ENCODE data around the gene RABEP2.
"Not testable (repeated sequence)": the region's sequence is repeated elsewhere in the genome, so short reads cannot be mapped to it uniquely, and the experiment has no call there.

The RABEP2 gene

DNA sequence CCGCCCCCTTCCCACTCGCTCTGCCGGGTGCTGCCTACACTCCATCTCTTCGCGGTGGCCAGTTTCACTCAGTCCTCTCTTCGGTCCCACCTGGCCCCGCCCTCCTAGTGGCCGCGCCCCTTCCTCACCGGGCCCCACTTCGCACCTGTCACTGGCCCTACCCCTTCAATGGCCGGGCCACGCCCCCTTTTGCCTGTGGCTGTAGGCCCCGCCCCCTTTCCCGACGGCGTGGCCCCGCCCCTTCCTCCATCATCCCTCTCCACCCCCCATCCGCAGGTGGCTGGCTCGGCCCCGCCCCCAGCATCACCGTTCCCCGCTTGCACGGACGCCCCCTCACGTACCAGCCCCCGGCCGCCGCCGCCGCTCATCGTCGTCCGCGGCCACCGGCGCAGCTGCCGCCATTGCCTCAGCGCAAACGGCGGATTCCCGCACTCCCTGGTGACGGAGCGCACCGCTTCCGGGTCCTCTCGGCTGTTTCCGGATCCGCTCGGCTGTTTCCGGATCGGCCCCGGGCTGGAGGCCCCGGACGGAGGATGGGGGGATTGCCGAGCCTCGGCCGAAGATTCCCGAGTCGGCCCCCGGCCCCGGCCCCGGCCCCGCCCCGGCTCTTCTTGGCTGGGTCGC, at the start of gene RABEP2:
TSS of gene RABEP2 (minus strand) at position 477 of the 624 bp plus-strand sequence. CDS start at position 402, 75 bp downstream.
- DNase-seq (ENCODE audit: low read depth in 1 of 2, low spot score in 1 of 2), result peak; percentile 91 to 98

DNA sequence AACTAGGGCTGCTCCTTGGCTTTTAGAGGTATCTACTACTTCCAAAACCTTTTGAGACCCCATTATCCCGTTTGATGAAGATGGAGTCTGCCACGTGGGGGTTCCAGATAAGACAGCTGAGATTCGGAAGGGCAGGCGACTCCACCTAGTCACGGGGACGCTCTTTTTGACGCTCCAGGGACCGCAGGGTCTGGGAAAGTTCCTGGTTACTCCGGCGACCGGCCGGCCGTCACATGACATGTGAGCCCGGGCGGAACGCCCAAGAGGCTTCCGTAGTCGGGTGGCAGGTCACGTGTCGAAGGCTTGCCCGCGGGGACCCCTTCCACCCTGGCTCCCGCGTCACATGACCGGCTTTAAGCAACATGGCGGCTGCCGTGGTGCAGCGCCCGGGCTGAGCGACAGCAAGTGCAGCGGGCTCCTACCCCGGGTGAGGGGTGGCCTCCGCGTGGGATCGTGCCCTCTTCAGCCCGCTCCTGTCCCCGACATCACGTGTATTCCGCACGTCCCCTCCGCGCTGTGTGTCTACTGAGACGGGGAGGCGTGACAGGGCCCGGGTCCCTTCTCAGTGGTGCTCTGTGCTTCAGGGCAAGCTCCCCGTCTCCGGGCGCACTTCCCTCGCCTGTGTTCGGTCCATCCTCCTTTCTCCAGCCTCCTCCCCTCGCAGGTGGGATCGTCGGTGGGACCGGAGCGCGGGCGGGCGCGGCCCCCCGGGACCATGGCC, 49.6 kb upstream of the RABEP2 start, which contains the start of gene SPNS1:
TSS of gene SPNS1 (plus strand) at position 342 of the 721 bp plus-strand sequence. CDS start at position 716, 374 bp downstream.
- DNase-seq (ENCODE audit: low read depth in 1 of 2, low spot score in 1 of 2), result peak; percentile 82 to 85

DNA sequence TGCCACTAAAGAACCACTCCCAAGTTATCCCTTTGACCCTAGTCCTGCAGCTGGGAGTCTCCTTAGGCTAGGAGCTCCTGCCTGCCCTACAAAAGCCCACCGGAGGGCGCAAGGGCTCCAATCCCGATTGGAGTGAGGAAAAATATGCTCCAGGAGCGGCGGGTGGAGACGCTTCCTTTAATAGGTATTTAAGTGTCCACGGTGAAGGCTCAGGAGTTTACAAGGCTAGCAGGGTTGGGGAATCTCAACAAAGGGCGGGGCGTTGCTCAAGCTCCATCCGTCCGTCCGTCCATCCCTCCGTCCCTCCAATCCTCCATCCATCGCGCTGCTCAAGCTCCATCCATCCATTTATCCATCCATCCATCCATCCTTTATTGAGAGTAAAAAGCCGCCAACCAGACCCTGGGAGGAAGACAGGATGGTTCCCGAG, 49.0 kb upstream of the RABEP2 start:
- no peak for DNase-seq (ENCODE audit: low read depth in 1 of 2, low spot score in 1 of 2)

DNA sequence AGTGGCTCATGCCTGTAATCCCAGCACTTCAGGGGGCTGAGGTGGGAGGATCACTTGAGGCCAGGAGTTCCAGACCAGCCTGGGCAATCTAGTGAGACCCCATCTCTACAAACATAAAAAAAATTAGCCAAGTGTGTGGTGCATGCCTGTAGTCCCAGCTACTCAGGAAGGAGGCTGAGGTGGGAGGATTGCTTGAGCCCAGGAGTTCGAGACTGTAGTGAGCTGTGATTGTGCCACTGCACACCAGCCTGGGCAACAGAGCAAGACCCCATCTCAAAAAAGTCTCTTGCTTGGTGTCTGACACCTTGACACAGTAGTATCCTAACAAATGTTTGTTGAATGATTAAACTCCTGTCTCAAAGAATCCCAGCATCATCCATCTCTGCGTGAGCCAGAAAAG, 44.7 kb upstream of the RABEP2 start:
- DNase-seq (ENCODE audit: low read depth in 1 of 2, low spot score in 1 of 2), result not testable (repeated sequence)

DNA sequence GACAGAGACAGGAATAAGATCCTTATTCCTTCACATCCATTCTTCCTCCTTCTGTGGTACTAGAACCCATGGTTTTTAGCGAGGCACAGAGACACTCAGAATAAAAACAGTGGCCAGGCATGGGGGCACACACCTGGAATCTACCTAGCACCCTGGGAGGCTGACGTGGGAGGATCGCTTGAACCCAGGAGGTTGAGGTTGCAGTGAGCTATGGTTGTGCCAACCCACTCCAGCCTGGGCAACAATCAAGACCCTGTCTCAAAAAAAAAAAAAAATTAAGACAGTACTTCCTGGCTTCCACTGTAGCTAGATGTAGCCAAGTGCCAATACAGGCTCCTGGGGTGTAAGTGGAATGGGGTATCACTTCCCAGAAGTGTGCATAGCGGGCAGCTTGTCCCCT, 42.1 kb upstream of the RABEP2 start:
- no peak for DNase-seq (ENCODE audit: low read depth in 1 of 2, low spot score in 1 of 2)

DNA sequence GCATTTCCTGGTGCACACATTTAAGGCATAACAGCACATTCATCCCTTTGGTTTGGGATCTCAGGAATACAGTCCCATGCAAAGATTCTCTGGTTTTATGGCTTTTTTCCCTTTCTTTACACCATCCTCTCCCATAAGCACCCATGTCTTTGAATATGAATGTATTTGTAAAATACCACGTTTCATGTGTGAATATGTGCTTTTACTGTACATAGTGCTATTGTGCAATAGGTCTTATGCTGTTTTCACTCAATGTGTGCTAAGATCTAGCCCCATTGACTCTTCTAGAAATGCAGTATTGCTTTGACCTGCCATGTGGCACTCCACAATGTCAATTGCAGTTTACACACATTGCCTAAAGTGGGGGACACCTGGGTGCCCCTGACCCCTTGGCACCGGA, 39.5 kb upstream of the RABEP2 start:
- DNase-seq (ENCODE audit: low read depth in 1 of 2, low spot score in 1 of 2), result no peak

DNA sequence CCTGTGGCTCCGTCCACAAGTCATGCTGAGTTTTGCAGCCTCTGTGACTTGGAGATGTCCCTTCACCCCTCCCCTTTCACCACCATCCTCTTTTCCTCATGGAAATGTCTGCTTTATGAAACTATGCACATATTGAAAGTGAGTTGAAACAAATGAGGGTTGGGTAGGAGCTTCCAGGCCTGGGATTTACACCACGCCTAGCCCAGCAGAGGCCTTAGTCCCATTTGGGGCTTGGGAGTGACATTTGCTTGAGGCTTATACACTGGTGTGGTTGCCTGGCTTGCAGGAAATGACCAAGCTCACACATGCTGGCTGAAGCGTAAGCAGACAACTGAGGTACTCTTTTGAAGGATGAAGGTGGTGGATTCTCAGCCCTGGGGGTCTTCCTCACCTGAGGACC, 39.0 kb upstream of the RABEP2 start:
- DNase-seq (ENCODE audit: low read depth in 1 of 2, low spot score in 1 of 2), result no peak

- no peak for DNase-seq (ENCODE audit: low read depth in 1 of 2, low spot score in 1 of 2)
These were observed 33.8 kb upstream of the RABEP2 start for GRCh38 chr16:28958836-28959235.

GRCh38 chr16:28958216-28958615, 33.2 kb upstream of the RABEP2 start:
- DNase-seq (ENCODE audit: low read depth in 1 of 2, low spot score in 1 of 2), result no peak

DNA sequence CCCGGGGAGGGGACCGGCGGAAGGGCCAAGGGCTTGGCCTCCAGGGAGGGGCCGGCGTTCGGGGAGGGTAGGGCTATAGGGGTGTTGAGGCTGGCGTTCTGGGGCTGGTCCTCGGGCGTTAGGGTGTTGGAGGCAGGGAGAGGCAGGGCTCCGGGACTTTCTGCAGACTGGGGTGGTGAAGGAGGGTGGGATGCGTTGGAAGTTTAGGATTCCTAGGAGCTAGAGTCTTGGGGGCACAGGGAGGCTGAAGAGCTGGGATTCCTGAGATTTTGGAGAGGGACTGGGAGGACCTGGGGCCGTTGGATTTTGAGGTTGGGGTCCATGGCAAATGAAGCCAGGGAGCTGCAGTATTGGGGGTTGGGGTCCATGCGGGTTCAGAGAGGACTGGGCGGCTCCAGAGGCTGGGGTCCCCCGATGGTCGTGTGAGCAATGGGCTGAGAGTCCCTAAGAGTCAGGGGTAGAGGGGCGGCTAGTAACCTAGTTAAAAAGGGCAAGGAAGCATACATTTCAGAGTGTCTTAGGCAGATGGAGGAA, 26.4 kb upstream of the RABEP2 start:
- DNase-seq (ENCODE audit: low read depth in 1 of 2, low spot score in 1 of 2), result no peak

- DNase-seq (ENCODE audit: low read depth in 1 of 2, low spot score in 1 of 2), result peak; percentile 99
These were observed 25.8 kb upstream of the RABEP2 start, which contains the start of gene NFATC2IP for GRCh38 chr16:28950648-28951409. NFATC2IP (plus strand) TSS chr16:28950937; CDS start chr16:28951012, 75 bp downstream.

- DNase-seq (ENCODE audit: low read depth in 1 of 2, low spot score in 1 of 2), result no peak
These were observed 21.6 kb upstream of the RABEP2 start for GRCh38 chr16:28946681-28947080.

DNA sequence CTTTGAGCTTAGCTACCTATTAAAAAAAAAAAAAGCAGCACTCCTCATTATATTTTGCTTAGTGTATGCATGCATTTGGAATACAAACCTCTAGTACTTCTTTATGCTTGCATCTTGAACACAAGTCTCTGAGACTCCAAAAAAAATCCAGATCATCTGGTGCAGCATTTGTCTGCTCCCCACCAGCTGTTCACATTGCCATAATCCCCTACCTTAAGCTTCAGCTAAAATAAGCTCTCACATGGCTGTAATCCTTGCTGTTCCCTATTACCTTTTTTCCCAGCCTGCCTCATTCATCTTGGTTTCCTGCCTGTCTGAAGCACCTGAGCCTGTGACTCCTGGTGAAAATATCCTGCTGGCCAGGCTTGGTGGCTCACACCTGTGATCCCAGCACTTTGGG, 18.2 kb upstream of the RABEP2 start:
- no peak for DNase-seq (ENCODE audit: low read depth in 1 of 2, low spot score in 1 of 2)

GRCh38 chr16:28939825-28940224, 14.8 kb upstream of the RABEP2 start:
- not testable (repeated sequence) for DNase-seq (ENCODE audit: low read depth in 1 of 2, low spot score in 1 of 2)

DNA sequence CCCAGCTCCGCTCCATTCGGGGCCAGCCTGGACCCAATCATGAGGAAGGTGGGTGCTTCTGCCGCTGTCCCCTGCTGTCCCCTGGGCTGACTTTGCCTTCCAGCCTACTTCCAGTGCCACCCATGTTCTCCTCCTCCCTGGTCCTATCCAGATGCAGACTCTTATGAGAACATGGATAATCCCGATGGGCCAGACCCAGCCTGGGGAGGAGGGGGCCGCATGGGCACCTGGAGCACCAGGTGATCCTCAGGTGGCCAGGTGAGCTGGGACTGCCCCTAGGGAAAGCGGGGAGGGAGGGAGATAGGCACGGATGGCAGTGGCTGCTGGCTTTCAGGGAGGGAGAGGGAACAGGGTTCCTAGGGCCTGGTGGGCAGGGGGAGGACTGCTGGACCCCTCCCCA, 13.7 kb upstream of the RABEP2 start:
- no peak for DNase-seq (ENCODE audit: low read depth in 1 of 2, low spot score in 1 of 2)

DNA sequence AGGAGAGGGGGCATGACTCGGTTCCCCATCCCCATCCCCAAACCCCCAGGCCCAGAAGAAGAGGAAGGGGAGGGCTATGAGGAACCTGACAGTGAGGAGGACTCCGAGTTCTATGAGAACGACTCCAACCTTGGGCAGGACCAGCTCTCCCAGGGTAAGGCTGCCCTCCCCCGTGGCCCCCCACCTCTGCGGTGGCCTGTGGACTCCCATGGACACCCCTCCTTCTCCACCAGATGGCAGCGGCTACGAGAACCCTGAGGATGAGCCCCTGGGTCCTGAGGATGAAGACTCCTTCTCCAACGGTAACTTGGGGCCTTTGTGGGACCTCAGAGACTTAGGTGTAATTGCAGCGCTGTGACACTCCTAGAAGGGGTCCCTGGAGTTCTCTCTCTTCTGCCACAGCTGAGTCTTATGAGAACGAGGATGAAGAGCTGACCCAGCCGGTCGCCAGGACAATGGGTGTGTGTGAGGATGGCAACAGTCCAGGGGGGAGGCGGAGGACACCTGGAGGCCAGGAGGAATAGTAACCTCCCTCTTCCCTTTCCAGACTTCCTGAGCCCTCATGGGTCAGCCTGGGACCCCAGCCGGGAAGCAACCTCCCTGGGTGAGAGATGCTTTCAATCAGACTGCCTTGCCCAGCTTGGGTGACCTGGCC, 12.3 kb upstream of the RABEP2 start:
- DNase-seq (ENCODE audit: low read depth in 1 of 2, low spot score in 1 of 2), result no peak

DNA sequence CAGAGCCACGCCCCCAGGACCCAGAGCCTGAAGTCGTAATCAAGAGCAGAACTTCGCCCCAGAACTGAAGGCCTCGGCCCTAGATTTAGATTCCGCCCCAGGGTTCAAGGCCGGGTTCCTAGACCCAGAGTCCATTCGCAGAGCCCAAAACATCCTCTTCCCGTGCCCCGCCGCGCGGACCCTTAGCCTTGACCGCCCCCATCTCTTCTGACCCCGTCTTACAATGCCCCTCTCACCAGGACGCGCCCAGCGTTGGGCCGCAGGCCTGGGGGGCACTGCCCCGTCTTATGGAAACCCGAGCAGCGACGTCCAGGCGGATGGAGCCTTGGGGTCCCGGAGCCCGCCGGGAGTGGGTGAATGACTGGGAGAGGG, 11.7 kb upstream of the RABEP2 start:
- no peak for DNase-seq (ENCODE audit: low read depth in 1 of 2, low spot score in 1 of 2)

DNA sequence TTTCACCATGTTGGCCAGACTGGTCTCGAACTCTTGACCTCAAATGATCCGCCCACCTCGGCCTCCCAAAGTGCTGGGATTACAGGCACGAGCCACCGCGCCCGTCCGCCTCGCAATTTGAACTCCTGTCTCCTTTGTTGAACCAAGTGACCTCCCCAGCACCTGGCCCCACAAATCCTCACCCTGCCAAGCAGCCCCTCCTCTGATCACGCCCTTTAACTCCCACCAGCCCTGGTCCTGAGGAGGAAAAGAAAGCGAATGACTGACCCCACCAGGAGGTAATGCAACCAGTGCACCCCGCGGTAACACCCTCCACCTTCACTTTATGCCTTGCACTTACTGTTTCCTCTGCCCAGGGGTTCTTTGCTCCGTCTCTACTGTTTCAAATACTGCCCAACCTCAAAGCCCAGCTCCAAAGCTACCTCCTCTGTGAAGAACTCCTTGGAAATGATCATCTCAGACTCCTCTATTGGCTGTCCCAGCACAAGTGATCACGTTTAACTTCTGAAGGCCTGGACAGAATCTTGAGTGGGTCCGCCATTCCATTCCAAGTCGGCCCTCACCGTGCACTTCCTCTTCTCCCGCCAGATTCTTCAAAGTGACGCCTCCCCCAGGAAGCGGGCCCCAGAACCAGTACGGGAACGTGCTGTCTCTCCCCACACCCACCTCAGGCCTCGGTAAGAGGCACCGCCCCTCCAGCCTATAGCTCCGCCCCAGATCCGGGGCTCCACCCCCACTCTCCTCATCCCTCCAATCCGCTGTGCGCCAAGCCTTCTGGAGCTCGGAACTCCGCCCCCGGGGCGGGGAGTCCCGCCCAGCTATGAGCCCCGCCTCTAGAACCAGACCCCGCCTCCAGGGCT, 11.1 kb upstream of the RABEP2 start:
- DNase-seq (ENCODE audit: low read depth in 1 of 2, low spot score in 1 of 2), result peak; percentile 70 to 79

GRCh38 chr16:28935346-28935745, 10.3 kb upstream of the RABEP2 start:
- no peak for DNase-seq (ENCODE audit: low read depth in 1 of 2, low spot score in 1 of 2)

DNA sequence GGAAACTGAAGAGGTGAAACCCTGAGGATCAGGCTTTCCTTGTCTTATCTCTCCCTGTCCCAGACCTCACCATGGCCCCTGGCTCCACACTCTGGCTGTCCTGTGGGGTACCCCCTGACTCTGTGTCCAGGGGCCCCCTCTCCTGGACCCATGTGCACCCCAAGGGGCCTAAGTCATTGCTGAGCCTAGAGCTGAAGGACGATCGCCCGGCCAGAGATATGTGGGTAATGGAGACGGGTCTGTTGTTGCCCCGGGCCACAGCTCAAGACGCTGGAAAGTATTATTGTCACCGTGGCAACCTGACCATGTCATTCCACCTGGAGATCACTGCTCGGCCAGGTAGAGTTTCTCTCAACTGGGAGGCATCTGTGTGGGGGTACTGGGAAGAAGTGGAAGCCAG, 8.1 kb upstream of the RABEP2 start:
- DNase-seq (ENCODE audit: low read depth in 1 of 2, low spot score in 1 of 2), result no peak
